ENCODE measurements around the gene FBXO3. TPM values are rescaled to one million over a fixed set of nuclear protein-coding genes. Genes with fewer than 3 reads are reported as not detected.

Gene FBXO3
- total RNA-seq, 3 donors from 2014 or later (not counting 1 experiment from before 2014, with no cell fraction given), result 54.9 to 64.7 (median 56.2) TPM

DNA sequence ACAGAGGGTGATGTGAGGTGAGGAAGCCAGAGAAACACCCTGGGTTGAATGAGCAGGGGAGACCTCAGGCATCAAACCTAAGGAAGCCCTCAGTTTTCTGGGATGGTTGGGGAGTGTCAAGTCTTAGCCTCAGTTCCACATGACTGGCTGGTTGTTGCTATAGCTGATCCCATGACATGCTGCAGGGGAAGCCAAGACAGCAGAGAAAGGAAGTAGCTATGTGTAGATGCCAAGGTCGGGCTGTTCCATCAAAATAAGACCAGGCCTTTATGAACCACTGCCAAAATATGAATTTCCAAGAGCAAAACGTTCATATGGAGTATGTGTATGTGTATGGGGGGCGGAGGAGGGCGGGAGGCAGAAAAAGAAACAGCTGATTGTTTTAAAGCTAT, 49.7 kb downstream of the FBXO3 start:
- DNase-seq (no peak), ATAC-seq (peak in 1 of 3 donors; percentile 24)
- intact Hi-C loops (cut with micrococcal nuclease), result no loop called here
- Mint-ChIP-seq H3K27ac (peak overlapping the region in 1 of 2 donors; percentile 70), H3K9me3 (no peaks in the 10 kb centered on the region), H3K4me1 (peaks cover 21 to 37% of the 10 kb centered on the region in 2 donors), H3K27me3 (ENCODE audit: low read depth in 2 of 2) (no peaks in the 10 kb centered on the region), H3K4me3 (no peak overlapping the region), H3K36me3 (no peaks in the 10 kb centered on the region)
- Histone ChIP-seq H3K27ac (ENCODE audit: low read length) (no peak overlapping the region), H3K27me3 (ENCODE audit: control insufficient read depth, insufficient read depth, low read length) (no peaks in the 10 kb centered on the region), H3K36me3 (ENCODE audit: control insufficient read depth, insufficient read depth, low read length) (no peaks in the 10 kb centered on the region), H3K4me3 (ENCODE audit: low read length) (no peak overlapping the region), H3K4me1 (ENCODE audit: control insufficient read depth, insufficient read depth, low read length) (peaks cover 18% of the 10 kb centered on the region), H3K9me3 (ENCODE audit: control insufficient read depth, insufficient read depth, low read length) (no peaks in the 10 kb centered on the region)
- WGBS (ENCODE audit: insufficient coverage), result 46% methylated on average over 2 of the region's 4 CpGs
- TF ChIP-seq, protein P1, sequence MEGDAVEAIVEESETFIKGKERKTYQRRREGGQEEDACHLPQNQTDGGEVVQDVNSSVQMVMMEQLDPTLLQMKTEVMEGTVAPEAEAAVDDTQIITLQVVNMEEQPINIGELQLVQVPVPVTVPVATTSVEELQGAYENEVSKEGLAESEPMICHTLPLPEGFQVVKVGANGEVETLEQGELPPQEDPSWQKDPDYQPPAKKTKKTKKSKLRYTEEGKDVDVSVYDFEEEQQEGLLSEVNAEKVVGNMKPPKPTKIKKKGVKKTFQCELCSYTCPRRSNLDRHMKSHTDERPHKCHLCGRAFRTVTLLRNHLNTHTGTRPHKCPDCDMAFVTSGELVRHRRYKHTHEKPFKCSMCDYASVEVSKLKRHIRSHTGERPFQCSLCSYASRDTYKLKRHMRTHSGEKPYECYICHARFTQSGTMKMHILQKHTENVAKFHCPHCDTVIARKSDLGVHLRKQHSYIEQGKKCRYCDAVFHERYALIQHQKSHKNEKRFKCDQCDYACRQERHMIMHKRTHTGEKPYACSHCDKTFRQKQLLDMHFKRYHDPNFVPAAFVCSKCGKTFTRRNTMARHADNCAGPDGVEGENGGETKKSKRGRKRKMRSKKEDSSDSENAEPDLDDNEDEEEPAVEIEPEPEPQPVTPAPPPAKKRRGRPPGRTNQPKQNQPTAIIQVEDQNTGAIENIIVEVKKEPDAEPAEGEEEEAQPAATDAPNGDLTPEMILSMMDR (IDR thresholded peaks at IDR 0.05), result no peak

DNA sequence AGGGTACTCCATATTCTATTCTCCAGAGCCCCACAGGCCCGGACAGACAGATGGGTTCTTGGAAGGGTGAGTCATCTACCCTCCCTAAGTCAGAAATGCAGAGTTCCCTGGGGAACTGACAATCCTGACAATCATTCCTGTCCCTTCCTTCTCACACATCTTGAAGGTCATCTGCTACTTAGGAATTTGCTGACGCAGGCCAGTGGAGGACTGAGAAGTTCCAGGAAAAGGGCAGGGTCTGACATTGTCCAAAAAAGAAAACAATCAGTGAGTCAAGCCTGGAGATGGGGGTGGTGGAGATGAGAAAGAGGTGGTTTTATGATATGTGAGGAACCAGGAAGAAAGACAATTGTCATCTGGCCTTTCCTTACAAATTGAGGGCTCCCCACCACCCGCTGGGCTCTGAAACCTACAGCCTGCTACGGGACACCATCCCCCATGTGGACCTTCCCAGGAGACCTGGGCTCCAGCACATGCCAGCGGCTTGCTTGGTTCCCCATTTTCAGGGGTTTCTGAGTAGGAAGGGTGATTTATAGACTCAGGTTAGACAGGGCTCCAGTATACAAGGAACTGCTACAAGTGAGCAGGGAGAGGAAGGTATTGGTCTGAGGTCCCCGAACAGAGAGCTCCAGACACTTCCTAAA, 51.0 kb downstream of the FBXO3 start:
- 64% methylated on average over 6 of the region's 6 CpGs for WGBS (ENCODE audit: insufficient coverage)
- TF ChIP-seq, protein P1 (IDR thresholded peaks at IDR 0.05), result no peak
- H3K36me3 ChIP-seq (ENCODE audit: control insufficient read depth, insufficient read depth, low read length), result no peaks in the 10 kb centered on the region
- Mint-ChIP-seq H3K9me3 (no peaks in the 10 kb centered on the region), H3K36me3 (no peaks in the 10 kb centered on the region), H3K27ac (peak overlapping the region in 1 of 2 donors; percentile 70), H3K27me3 (ENCODE audit: low read depth in 2 of 2) (no peaks in the 10 kb centered on the region), H3K4me3 (no peak overlapping the region), H3K4me1 (peaks cover 21 to 37% of the 10 kb centered on the region in 2 donors)
- DNase-seq (no peak), ATAC-seq (peak in 1 of 3 donors; percentile 33)
- peaks cover 18% of the 10 kb centered on the region for H3K4me1 ChIP-seq (ENCODE audit: control insufficient read depth, insufficient read depth, low read length)
- H3K9me3 ChIP-seq (ENCODE audit: control insufficient read depth, insufficient read depth, low read length), result no peaks in the 10 kb centered on the region
- H3K27me3 ChIP-seq (ENCODE audit: control insufficient read depth, insufficient read depth, low read length), result no peaks in the 10 kb centered on the region
- intact Hi-C loops (cut with micrococcal nuclease), result no loop called here
- no peak overlapping the region for H3K4me3 ChIP-seq (ENCODE audit: low read length)
- no peak overlapping the region for H3K27ac ChIP-seq (ENCODE audit: low read length)

DNA sequence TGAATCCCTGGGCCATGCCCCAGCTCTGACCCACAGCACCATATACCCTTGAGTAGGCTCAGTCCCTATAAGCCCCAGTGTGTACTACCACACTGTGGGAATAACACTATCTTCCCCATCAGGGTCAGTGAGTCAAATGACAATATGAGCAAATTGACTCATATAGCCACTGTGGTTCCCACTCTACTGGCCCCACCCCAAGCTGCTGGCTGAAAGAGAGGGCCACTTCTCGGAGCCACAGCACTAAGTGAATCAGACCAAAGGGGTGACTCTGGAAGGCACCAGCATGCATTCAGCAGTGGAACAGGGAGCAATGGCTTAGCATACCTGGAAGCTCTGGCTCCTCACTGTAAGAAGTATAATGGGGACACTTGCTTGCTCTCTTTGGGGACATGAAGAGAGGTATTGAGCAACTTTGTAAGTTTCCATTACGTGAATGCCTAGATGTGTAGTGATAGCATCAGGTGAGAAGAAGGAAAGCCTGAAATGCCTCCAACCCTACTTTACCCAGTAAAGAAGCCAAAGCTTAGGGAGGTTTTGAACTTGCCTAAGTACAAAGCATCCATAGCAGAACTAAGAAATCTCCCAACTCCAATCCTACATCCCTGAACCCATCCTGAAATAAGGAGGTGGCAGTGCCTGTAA, 51.6 kb downstream of the FBXO3 start:
- DNase-seq, result no peak
- intact Hi-C loops (cut with micrococcal nuclease), result no loop called here
- TF ChIP-seq, protein P1 (IDR thresholded peaks at IDR 0.05), result no peak
- no peaks in the 10 kb centered on the region for H3K9me3 ChIP-seq (ENCODE audit: control insufficient read depth, insufficient read depth, low read length)
- H3K27ac Mint-ChIP-seq, result peak overlapping the region in 1 of 2 donors; percentile 70
- H3K27me3 Mint-ChIP-seq (ENCODE audit: low read depth in 2 of 2), result no peaks in the 10 kb centered on the region
- H3K27ac ChIP-seq (ENCODE audit: low read length), result no peak overlapping the region
- peaks cover 21 to 37% of the 10 kb centered on the region in 2 donors for H3K4me1 Mint-ChIP-seq
- H3K27me3 ChIP-seq (ENCODE audit: control insufficient read depth, insufficient read depth, low read length), result no peaks in the 10 kb centered on the region
- H3K4me3 ChIP-seq (ENCODE audit: low read length), result no peak overlapping the region
- H3K36me3 Mint-ChIP-seq, result no peaks in the 10 kb centered on the region
- ATAC-seq, result peak; percentile 28 to 59 (median 57)
- H3K4me1 ChIP-seq (ENCODE audit: control insufficient read depth, insufficient read depth, low read length), result peaks cover 18% of the 10 kb centered on the region
- no peaks in the 10 kb centered on the region for H3K9me3 Mint-ChIP-seq
- WGBS (ENCODE audit: insufficient coverage), result 63% methylated on average over 1 of the region's 2 CpGs
- H3K4me3 Mint-ChIP-seq, result no peak overlapping the region
- H3K36me3 ChIP-seq (ENCODE audit: control insufficient read depth, insufficient read depth, low read length), result no peaks in the 10 kb centered on the region
